Naive thymus-derived CD4-positive, alpha-beta T cell (primary cell): ENCODE data around the gene AHNAK. TPM values are rescaled to one million over a fixed set of nuclear protein-coding genes. Genes with fewer than 3 reads are reported as not detected.

Experiments
- ATAC-seq: fragments of 150-1000 bp; cut with Tn5 transposase; 2 replicates; pipeline ENCODE4 v1.10.0; 2021; ENCODE audit warnings: mild to moderate bottlenecking, moderate library complexity
- CTCF ChIA-PET: fragments of 350-600 bp; sonication (Branson Sonifier 250); formaldehyde crosslinking; loops from one replicate; lab custom pipeline; 2021; ENCODE audit warnings: antibody characterized with exemption; lab: Charles Lee
- POLR2A ChIA-PET: fragments of 350-600 bp; sonication (Branson Sonifier 250); formaldehyde crosslinking; loops from one replicate; lab custom pipeline; 2021; ENCODE audit warnings: antibody characterized with exemption, inconsistent platforms; lab: Charles Lee
- DNase-seq, 9 donors: peaks; one replicate each; pipeline versions ENCODE4 v3.0.0 to v3.0.0-alpha.2; 2020 to 2022; ENCODE audit warnings: mixed read lengths in 1 of 9
- H3K27ac ChIP-seq: one replicate; pipeline ENCODE4 v1.7.0; 2013; ENCODE audit warnings: mild to moderate bottlenecking, low read depth, low read length, moderate library complexity
- H3K27me3 ChIP-seq, 2 donors: one replicate each; pipeline ENCODE4 v1.7.0; 2013; ENCODE audit warnings: low read length in 2 of 2, mild to moderate bottlenecking in 2 of 2, moderate library complexity in 2 of 2; ENCODE audit not compliant: control insufficient read depth in 2 of 2, insufficient read depth in 2 of 2
- H3K36me3 ChIP-seq, 3 experiments: 1 replicate in 2 of 3; 2 replicates in 1 of 3; pipeline ENCODE4 v1.7.0; 2013; ENCODE audit warnings: low read length in 3 of 3, mild to moderate bottlenecking in 3 of 3, moderate library complexity in 1 of 3; ENCODE audit not compliant: insufficient read depth in 3 of 3, control insufficient read depth in 2 of 3
- H3K4me1 ChIP-seq, 2 donors: one replicate each; pipeline ENCODE4 v1.7.0; 2013; ENCODE audit warnings: low read length in 2 of 2, mild to moderate bottlenecking in 2 of 2, moderate library complexity in 1 of 2; ENCODE audit not compliant: control insufficient read depth in 2 of 2, insufficient read depth in 2 of 2
- H3K4me3 ChIP-seq: 2 replicates; pipeline ENCODE4 v1.7.0; 2013; ENCODE audit warnings: mild to moderate bottlenecking, low read length
- H3K9me3 ChIP-seq, 3 experiments: 1 replicate in 2 of 3; 2 replicates in 1 of 3; pipeline ENCODE4 v1.7.0; 2013; ENCODE audit warnings: low read length in 3 of 3; ENCODE audit not compliant: control insufficient read depth in 2 of 3
- H3K27ac Mint-ChIP-seq, 9 donors: one replicate each; pipeline ENCODE4 v1.8.0; 2020 to 2022; ENCODE audit warnings: mixed read lengths in 9 of 9, mild to moderate bottlenecking in 8 of 9, moderate library complexity in 5 of 9, inconsistent platforms in 2 of 9
- H3K27me3 Mint-ChIP-seq, 5 donors: one replicate each; pipeline ENCODE4 v1.8.0; 2021 to 2022; ENCODE audit warnings: mixed read lengths in 5 of 5, mild to moderate bottlenecking in 1 of 5
- H3K36me3 Mint-ChIP-seq, 5 donors: one replicate each; pipeline ENCODE4 v1.8.0; 2020 to 2022; ENCODE audit warnings: mixed read lengths in 5 of 5, mild to moderate bottlenecking in 3 of 5, inconsistent platforms in 1 of 5
- H3K4me1 Mint-ChIP-seq, 7 donors: one replicate each; pipeline ENCODE4 v1.8.0; 2020 to 2022; ENCODE audit warnings: mixed read lengths in 7 of 7, mild to moderate bottlenecking in 3 of 7, inconsistent platforms in 1 of 7
- H3K4me3 Mint-ChIP-seq, 10 donors: one replicate each; pipeline ENCODE4 v1.8.0; 2020 to 2022; ENCODE audit warnings: mild to moderate bottlenecking in 10 of 10, mixed read lengths in 10 of 10, moderate library complexity in 6 of 10, inconsistent platforms in 2 of 10
- H3K9me3 Mint-ChIP-seq, 11 donors: one replicate each; pipeline ENCODE4 v1.8.0; 2020 to 2022; ENCODE audit warnings: mixed read lengths in 11 of 11, mild to moderate bottlenecking in 4 of 11, inconsistent platforms in 1 of 11, moderate library complexity in 1 of 11
- intact Hi-C, 2 donors: fragments of 100-400 bp; cut with micrococcal nuclease; formaldehyde crosslinking; loops; one replicate each; pipeline ENCODE4 v1.15.1; 2023
- polyA plus RNA-seq, 2 donors: library from polyadenylated mRNA; unstranded; fragments of 300-500 nt; fragmentation: Illumina TruSeq; gene quantifications; one replicate each; pipeline ENCODE4 v1.2.3, GENCODE V29; 2021
- total RNA-seq, 6 experiments: library from RNA in 5 of 6; stranded (reverse) in 5 of 6; gene quantifications; 1 replicate in 5 of 6; 2 replicates in 1 of 6; pipeline ENCODE4 v1.2.3 and lab custom pipeline; 2021 to 2026

The AHNAK gene
- total and polyA plus RNA-seq, 7 experiments from 2014 or later, result 6.7 to 622 (median 233) TPM

- Histone ChIP-seq H3K36me3 (peaks cover 0 to 9% (median 0%) of the 10 kb centered on the region in 3 experiments), H3K4me1 (peaks cover 35 to 45% of the 10 kb centered on the region in 2 donors), H3K27me3 (no peaks in the 10 kb centered on the region), H3K4me3 (no peak overlapping the region), H3K27ac (no peak overlapping the region), H3K9me3 (no peaks in the 10 kb centered on the region)
- Mint-ChIP-seq H3K36me3 (peaks cover 0 to 5% (median 0%) of the 10 kb centered on the region in 5 donors), H3K9me3 (peaks cover 0 to 5% (median 0%) of the 10 kb centered on the region in 11 donors), H3K27ac (peak overlapping the region; percentile 63 to 98 (median 84)), H3K4me1 (peaks cover 37 to 78% (median 70%) of the 10 kb centered on the region in 7 donors), H3K4me3 (peak overlapping the region; percentile 62 to 100 (median 86)), H3K27me3 (peaks cover 0 to 15% (median 0%) of the 10 kb centered on the region in 5 donors)
- intact Hi-C loops, result loop anchor here in 1 of 2 donors (5.0 kb wide), 1 partner anchor 580 kb away; the partner anchor contains the start of gene FTH1
- ATAC-seq, result no peak
- DNase-seq, result no peak
- ChIA-PET POLR2A (interaction anchor here (0.6 to 6.3 kb wide), 3 partner anchors 11 to 47 kb away, joined by 3 to 57 read pairs (median 3); no protein-coding TSS in a partner anchor), CTCF (interaction anchor here (0.7 to 2.8 kb wide), 2 partner anchors 12 to 123 kb away, joined by 3 to 12 read pairs; no protein-coding TSS in a partner anchor)
Measured at GRCh38 chr11:62547691-62548281, 1.2 kb upstream of the AHNAK start.

- peak overlapping the region; percentile 84 for H3K27ac ChIP-seq
- no peaks in the 10 kb centered on the region for H3K9me3 ChIP-seq
- peaks cover 0 to 5% (median 0%) of the 10 kb centered on the region in 5 donors for H3K36me3 Mint-ChIP-seq
- H3K9me3 Mint-ChIP-seq, result peaks cover 0 to 5% (median 0%) of the 10 kb centered on the region in 11 donors
- H3K4me1 ChIP-seq, result peaks cover 34 to 42% of the 10 kb centered on the region in 2 donors
- ATAC-seq (no peak), DNase-seq (no peak)
- H3K27ac Mint-ChIP-seq, result peak overlapping the region; percentile 51 to 98 (median 84)
- H3K27me3 ChIP-seq, result no peaks in the 10 kb centered on the region
- intact Hi-C loops, result loop anchor here (1.0 to 5.0 kb wide), 4 partner anchors 8 to 580 kb away; partner anchors contain the start of gene FTH1 (in 1 of the 2)
- H3K27me3 Mint-ChIP-seq, result peaks cover 0 to 15% (median 0%) of the 10 kb centered on the region in 5 donors
- H3K4me3 Mint-ChIP-seq, result peak overlapping the region; percentile 52 to 100 (median 88)
- CTCF ChIA-PET, result interaction anchor here (0.7 to 2.8 kb wide), 3 partner anchors 10 to 122 kb away, joined by 3 to 12 read pairs (median 4); no protein-coding TSS in a partner anchor
- H3K36me3 ChIP-seq, result peaks cover 0 to 9% (median 0%) of the 10 kb centered on the region in 3 experiments
- H3K4me1 Mint-ChIP-seq, result peaks cover 36 to 78% (median 66%) of the 10 kb centered on the region in 7 donors
- POLR2A ChIA-PET, result interaction anchor here (0.5 to 6.3 kb wide), 4 partner anchors 12 to 275 kb away, joined by 3 to 57 read pairs (median 5); no protein-coding TSS in a partner anchor
- H3K4me3 ChIP-seq, result peak overlapping the region; percentile 87
Measured at GRCh38 chr11:62546929-62547625, 471 bp upstream of the AHNAK start.

GRCh38 chr11:62545437-62546243 is 966 bp downstream of the AHNAK start:
- Histone ChIP-seq H3K27ac (peak overlapping the region; percentile 84), H3K27me3 (no peaks in the 10 kb centered on the region), H3K4me3 (peak overlapping the region; percentile 87), H3K36me3 (peaks cover 0 to 9% (median 0%) of the 10 kb centered on the region in 3 experiments), H3K4me1 (peaks cover 28 to 34% of the 10 kb centered on the region in 2 donors), H3K9me3 (no peaks in the 10 kb centered on the region)
- H3K9me3 Mint-ChIP-seq, result no peaks in the 10 kb centered on the region
- H3K27ac Mint-ChIP-seq, result peak overlapping the region; percentile 68 to 95 (median 91)
- peaks cover 40 to 78% (median 65%) of the 10 kb centered on the region in 7 donors for H3K4me1 Mint-ChIP-seq
- ChIA-PET POLR2A (interaction anchor here (1.3 to 6.3 kb wide), 4 partner anchors 8 to 336 kb away, joined by 3 to 72 read pairs (median 30); partner anchors contain the start of genes C11orf98 and CSKMT), CTCF (interaction anchor here (1.0 to 4.3 kb wide), 4 partner anchors 9 to 124 kb away, joined by 3 to 62 read pairs (median 24); no protein-coding TSS in a partner anchor)
- intact Hi-C loops, result loop anchor here (1.0 to 5.0 kb wide), 4 partner anchors 10 to 578 kb away; partner anchors contain the start of gene FTH1 (in 1 of the 2)
- peak overlapping the region; percentile 88 to 100 (median 94) for H3K4me3 Mint-ChIP-seq
- ATAC-seq (peak; percentile 10), DNase-seq (peak in 7 of 9 donors; percentile 31 to 83 (median 47))
- H3K36me3 Mint-ChIP-seq, result peaks cover 0 to 7% (median 0%) of the 10 kb centered on the region in 5 donors
- peaks cover 0 to 13% (median 0%) of the 10 kb centered on the region in 5 donors for H3K27me3 Mint-ChIP-seq

- Mint-ChIP-seq H3K9me3 (no peaks in the 10 kb centered on the region), H3K36me3 (peaks cover 0 to 6% (median 0%) of the 10 kb centered on the region in 5 donors), H3K4me3 (peak overlapping the region; percentile 88 to 100 (median 94)), H3K27me3 (peaks cover 0 to 8% (median 0%) of the 10 kb centered on the region in 5 donors), H3K4me1 (peaks cover 40 to 77% (median 60%) of the 10 kb centered on the region in 7 donors), H3K27ac (peak overlapping the region; percentile 68 to 95 (median 84))
- intact Hi-C loops, result loop anchor here in 1 of 2 donors (5.0 kb wide), 1 partner anchor 578 kb away; the partner anchor contains the start of gene FTH1
- ChIA-PET CTCF (interaction anchor here (1.0 to 4.3 kb wide), 8 partner anchors 10 to 152 kb away, joined by 3 to 62 read pairs (median 6); no protein-coding TSS in a partner anchor), POLR2A (interaction anchor here (0.7 to 6.3 kb wide), 8 partner anchors 8 to 337 kb away, joined by 3 to 72 read pairs (median 3); partner anchors contain the start of genes C11orf98, CSKMT and TUT1)
- Histone ChIP-seq H3K4me3 (peak overlapping the region; percentile 87), H3K27me3 (no peaks in the 10 kb centered on the region), H3K27ac (peak overlapping the region; percentile 84), H3K4me1 (peaks cover 31 to 39% of the 10 kb centered on the region in 2 donors), H3K36me3 (peaks cover 0 to 9% (median 0%) of the 10 kb centered on the region in 3 experiments), H3K9me3 (no peaks in the 10 kb centered on the region)
- peak; percentile 10 for ATAC-seq
- DNase-seq, result peak in 4 of 9 donors; percentile 27 to 51 (median 29)
Measured at GRCh38 chr11:62544581-62545436, 1.8 kb downstream of the AHNAK start.
